GM12878 (cell line): ENCODE results near the gene FAM78A. TPM values are rescaled to one million over a fixed set of nuclear protein-coding genes. Genes with fewer than 3 reads are reported as not detected.
A peak's percentile ranks its signal among the peaks of the same experiment; 100 is the strongest.

Experiments used
- ATF7 ChIP-seq: fragments of 450-650 bp; IDR thresholded peaks from 2 replicates; pipeline ENCODE4 v1.6.1; 2016; ENCODE audit warnings: low read depth, mild to moderate bottlenecking
- CEBPB ChIP-seq, 2 experiments: fragments of 150-350 bp in 1 of 2; IDR thresholded peaks; 2 replicates each; pipeline ENCODE4 v1.6.1; 2012 to 2014; ENCODE audit warnings: low read depth in 2 of 2, low read length in 2 of 2, borderline replicate concordance in 1 of 2, inconsistent platforms in 1 of 2
- CTCF ChIP-seq, 3 experiments: IDR thresholded peaks in 2 of 3; conservative IDR thresholded peaks in 1 of 3; 2 replicates each; pipeline ENCODE4 v1.5.1; 2011; ENCODE audit warnings: low read depth in 3 of 3, low read length in 3 of 3, mild to moderate bottlenecking in 3 of 3, control low read depth in 2 of 3, moderate library complexity in 2 of 3, inconsistent platforms in 1 of 3, mixed read lengths in 1 of 3; ENCODE audit not compliant: control insufficient read depth in 2 of 3, insufficient read depth in 1 of 3; ENCODE audit errors: extremely low read depth in 1 of 3
- CUX1 ChIP-seq: IDR thresholded peaks from 2 replicates; pipeline ENCODE4 v1.6.1; 2012; ENCODE audit warnings: improper control_type of control experiment, low read depth, low read length; ENCODE audit not compliant: insufficient replicate concordance
- HSF1 ChIP-seq: fragments of 150-350 bp; IDR thresholded peaks from 2 replicates; pipeline ENCODE4 v1.6.1; 2014; ENCODE audit warnings: mild to moderate bottlenecking, low read depth, low read length
- IRF5 ChIP-seq: fragments of 450-650 bp; IDR thresholded peaks from 2 replicates; pipeline ENCODE4 v1.6.1; 2017; ENCODE audit warnings: borderline replicate concordance
- JUNB ChIP-seq: IDR thresholded peaks from 2 replicates; pipeline ENCODE4 v1.6.1; 2016; ENCODE audit warnings: antibody characterized with exemption, mild to moderate bottlenecking
- MYB ChIP-seq: fragments of 150-350 bp; IDR thresholded peaks from 2 replicates; pipeline ENCODE4 v1.6.1; 2014; ENCODE audit warnings: mild to moderate bottlenecking, low read depth, low read length, borderline replicate concordance
- NBN ChIP-seq: fragments of 450-650 bp; IDR thresholded peaks from 2 replicates; pipeline ENCODE4 v1.6.1; 2016
- POLR2A ChIP-seq: IDR thresholded peaks from 2 replicates; pipeline ENCODE4 v1.6.1; 2011; ENCODE audit warnings: low read depth, mild to moderate bottlenecking, low read length
- SMAD5 ChIP-seq: IDR thresholded peaks from 2 replicates; pipeline ENCODE4 v1.6.1; 2016; ENCODE audit warnings: antibody characterized with exemption, low read depth
- TBL1XR1 ChIP-seq: IDR thresholded peaks from 2 replicates; pipeline ENCODE4 v1.6.1; 2012; ENCODE audit warnings: low read depth, low read length, improper control_type of control experiment
- ZBTB11 ChIP-seq: fragments of 450-650 bp; formaldehyde crosslinking; IDR thresholded peaks from 2 replicates; pipeline ENCODE4 v1.5.0; 2022; ENCODE audit warnings: mild to moderate bottlenecking, missing genetic modification characterization
- ZZZ3 ChIP-seq: IDR thresholded peaks from 2 replicates; pipeline ENCODE4 v1.6.1; 2011; ENCODE audit warnings: low read depth; ENCODE audit not compliant: control insufficient read depth, insufficient read length
- polyA plus RNA-seq, 11 experiments: library from polyadenylated mRNA; depleted of rRNA in 4 of 11; unstranded in 6 of 11; stranded (reverse) in 5 of 11; fragments of >200 nt; fragmentation: Nextera tagmentation in 4 of 11; fragmentation: Illumina TruSeq in 1 of 11; extraction: Ambion mirVana in 4 of 11; extraction: Trizol in 1 of 11; gene quantifications; 1 replicate in 1 of 11; 2 replicates in 10 of 11; pipeline versions ENCODE4 v1.2.1 to v1.2.3, GENCODE V29; 2011 to 2016; ENCODE audit warnings: inconsistent platforms in 2 of 11, missing spikeins in 2 of 11, low read depth in 1 of 11
- total RNA-seq, 4 experiments: library from RNA; depleted of rRNA in 3 of 4; stranded (reverse); fragments of >200 nt in 3 of 4; fragmentation: Illumina TruSeq in 1 of 4; extraction: Trizol in 1 of 4; gene quantifications; 2 replicates each; pipeline versions ENCODE4 v1.2.1 to v1.2.3, GENCODE V29; 2013 to 2021

The FAM78A gene
- total and polyA plus RNA-seq, 10 of the 15 experiments (the other 5 are each of a cell fraction or from before 2014, with no cell fraction given) = 0.18 to 32.5 (median 12.2) TPM

GRCh38 chr9:131274674-131275331 is 1.5 kb downstream of the FAM78A start (continued):
- TF ChIP-seq CUX1 = no peak
- TF ChIP-seq POLR2A = peak; percentile 71
- TF ChIP-seq JUNB = no peak
- no peak for TF ChIP-seq ZBTB11 (CRISPR knock-in tag)
- no peak for TF ChIP-seq SMAD5
- TF ChIP-seq CTCF (IDR thresholded peaks at IDR 0.05 in 2 of 3, conservative IDR thresholded peaks at IDR 0.05 in 1 of 3; ENCODE audit: control insufficient read depth in 2 of 3, extremely low read depth in 1 of 3, insufficient read depth in 1 of 3, low read depth in 3 of 3, low read length in 3 of 3) = no peak
- TF ChIP-seq HSF1 = no peak
- no peak for TF ChIP-seq MYB
- TF ChIP-seq CEBPB (IDR thresholded peaks at IDR 0.05; ENCODE audit: borderline replicate concordance in 1 of 2, low read depth in 2 of 2, low read length in 2 of 2) = no peak
- TF ChIP-seq NBN = no peak
- TF ChIP-seq TBL1XR1 = no peak
- TF ChIP-seq ZZZ3 = no peak
- no peak for TF ChIP-seq IRF5
- TF ChIP-seq ATF7 = no peak
